NCI-H2171 (cell line): ENCODE measurements around the gene CRYBG1.

Experiments used
- DNase-seq: peaks from one replicate; lab custom pipeline; 2025; lab: John Stamatoyannopoulos, UW

Gene CRYBG1

GRCh38 chr6:106360410-106360988 is at the start of gene CRYBG1:
CRYBG1 (plus strand) TSS chr6:106360717; CDS start chr6:106360909, 192 bp downstream.
- peak; percentile 58 for DNase-seq

GRCh38 chr6:106315765-106316374 is 44.6 kb upstream of the CRYBG1 start:
- DNase-seq = peak; percentile 55

- no peak for DNase-seq
These were observed 44.1 kb upstream of the CRYBG1 start for GRCh38 chr6:106316375-106316766.

- no peak for DNase-seq
These were observed 42.5 kb upstream of the CRYBG1 start for GRCh38 chr6:106318061-106318460.

- no peak for DNase-seq
These were observed 41.7 kb upstream of the CRYBG1 start for GRCh38 chr6:106318851-106319250.

GRCh38 chr6:106321940-106322339 is 38.6 kb upstream of the CRYBG1 start:
- no peak for DNase-seq

GRCh38 chr6:106324726-106325335 is 35.7 kb upstream of the CRYBG1 start:
- no peak for DNase-seq

- peak; percentile 96 for DNase-seq
These were observed 35.0 kb upstream of the CRYBG1 start, which contains the start of gene ATG5 for GRCh38 chr6:106325336-106326178. ATG5 (minus strand) TSS chr6:106325760; CDS start chr6:106316208, 9,552 bp downstream.

GRCh38 chr6:106334646-106335448 is 25.7 kb upstream of the CRYBG1 start:
- DNase-seq = peak; percentile 48

GRCh38 chr6:106339334-106340029 is 21.0 kb upstream of the CRYBG1 start:
- DNase-seq = peak; percentile 55

GRCh38 chr6:106347219-106347618 is 13.3 kb upstream of the CRYBG1 start:
- DNase-seq = no peak

GRCh38 chr6:106356378-106356777 is 4.1 kb upstream of the CRYBG1 start:
- no peak for DNase-seq

GRCh38 chr6:106359959-106360409 is 533 bp upstream of the CRYBG1 start:
- DNase-seq = no peak

- peak; percentile 7 for DNase-seq
These were observed 493 bp downstream of the CRYBG1 start for GRCh38 chr6:106360989-106361430.

GRCh38 chr6:106363401-106364138 is 3.1 kb downstream of the CRYBG1 start:
- DNase-seq = no peak

GRCh38 chr6:106369739-106370138 is 9.2 kb downstream of the CRYBG1 start:
- DNase-seq = no peak

- no peak for DNase-seq
These were observed 10.1 kb downstream of the CRYBG1 start for GRCh38 chr6:106370639-106371038.

GRCh38 chr6:106372838-106373501 is 12.5 kb downstream of the CRYBG1 start:
- no peak for DNase-seq

GRCh38 chr6:106373502-106374239 is 13.2 kb downstream of the CRYBG1 start:
- no peak for DNase-seq
